Measurements from ENCODE around the gene TRIM39. TPM values are rescaled to one million over a fixed set of nuclear protein-coding genes. Genes with fewer than 3 reads are reported as not detected.

Gene TRIM39
- polyA plus RNA-seq, 1 of the 3 experiments (the other 2 are of a cell fraction) = 6.5 TPM

GRCh38 chr6:30341728-30342127, 15.0 kb downstream of the TRIM39 start:
- Histone ChIP-seq H3K4me1 (ENCODE audit: control insufficient read depth in 1 of 2, insufficient read depth in 2 of 2, low read depth in 1 of 2, low read length in 1 of 2) (peaks cover 3 to 11% of the 10 kb centered on the region in 2 experiments; a peak in 3 of 4 replicates), H3K9me2 (no peaks in the 10 kb centered on the region), H3K27me3 (ENCODE audit: insufficient read depth) (no peaks in the 10 kb centered on the region), H3F3A (replicated peaks; ENCODE audit: insufficient read depth) (no peaks in the 10 kb centered on the region), H3K9me3 (no peaks in the 10 kb centered on the region), H4K20me1 (ENCODE audit: insufficient read depth) (no peaks in the 10 kb centered on the region), H3K36me3 (replicated peaks in 1 of 2; ENCODE audit: control insufficient read depth in 1 of 2, insufficient read depth in 2 of 2, low read length in 1 of 2) (peaks cover 16 to 36% of the 10 kb centered on the region in 2 experiments), H3K4me2 (no peak overlapping the region), H3K9ac (no peak overlapping the region), H3K4me3 (ENCODE audit: low read depth in 2 of 2, low read length in 1 of 2) (no peak overlapping the region), H2AFZ (ENCODE audit: low read depth) (no peak overlapping the region), H3K27ac (ENCODE audit: low read depth in 2 of 2, low read length in 1 of 2) (no peak overlapping the region), H3K79me2 (ENCODE audit: insufficient read depth) (peaks cover 7% of the 10 kb centered on the region; the same call in 1 of the 2 replicates)
- no peak for DNase-seq
- CTCF ChIA-PET = no interaction called here
- TF ChIP-seq PBX3 (IDR thresholded peaks at IDR 0.05) (no peak), YY1 (IDR thresholded peaks at IDR 0.05; ENCODE audit: low read depth) (no peak), CHD2 (IDR thresholded peaks at IDR 0.05; ENCODE audit: low read length, partially characterized antibody) (no peak), FOXJ3 (CRISPR knock-in tag; IDR thresholded peaks at IDR 0.05) (no peak), NFIC (IDR thresholded peaks at IDR 0.05; ENCODE audit: borderline replicate concordance) (no peak), RXRA (IDR thresholded peaks at IDR 0.05; ENCODE audit: borderline replicate concordance, low read depth) (no peak), SIN3A (IDR thresholded peaks at IDR 0.05; ENCODE audit: borderline replicate concordance, low read depth, low read length) (no peak), GABPA (IDR thresholded peaks at IDR 0.05; ENCODE audit: low read depth) (no peak), MEF2A (IDR thresholded peaks at IDR 0.05; ENCODE audit: borderline replicate concordance, low read depth) (no peak), TEAD4 (IDR thresholded peaks at IDR 0.05; ENCODE audit: borderline replicate concordance, insufficient read depth) (no peak)
- TF ChIP-seq, protein P1, sequence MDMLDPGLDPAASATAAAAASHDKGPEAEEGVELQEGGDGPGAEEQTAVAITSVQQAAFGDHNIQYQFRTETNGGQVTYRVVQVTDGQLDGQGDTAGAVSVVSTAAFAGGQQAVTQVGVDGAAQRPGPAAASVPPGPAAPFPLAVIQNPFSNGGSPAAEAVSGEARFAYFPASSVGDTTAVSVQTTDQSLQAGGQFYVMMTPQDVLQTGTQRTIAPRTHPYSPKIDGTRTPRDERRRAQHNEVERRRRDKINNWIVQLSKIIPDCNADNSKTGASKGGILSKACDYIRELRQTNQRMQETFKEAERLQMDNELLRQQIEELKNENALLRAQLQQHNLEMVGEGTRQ (IDR thresholded peaks at IDR 0.05; ENCODE audit: borderline replicate concordance, low read depth, low read length) = no peak
- POLR2A ChIA-PET = no interaction called here
- 98% methylated on average over 13 of the region's 16 CpGs for WGBS (ENCODE audit: low lambda C conversion rate)

GRCh38 chr6:30344191-30344867, 17.6 kb downstream of the TRIM39 start:
- no peaks in the 10 kb centered on the region for H3F3A ChIP-seq (replicated peaks; ENCODE audit: insufficient read depth)
- WGBS (ENCODE audit: low lambda C conversion rate) = 52% methylated on average over 4 of the region's 4 CpGs
- H3K9ac ChIP-seq = no peak overlapping the region
- TF ChIP-seq, protein P1 (IDR thresholded peaks at IDR 0.05; ENCODE audit: borderline replicate concordance, low read depth, low read length) = no peak
- no peak for TF ChIP-seq FOXM1 (IDR thresholded peaks at IDR 0.05; ENCODE audit: low read depth)
- TF ChIP-seq NRF1 (IDR thresholded peaks at IDR 0.05; ENCODE audit: low read depth, low read length) = no peak
- TF ChIP-seq GATA2 (CRISPR knock-in tag; IDR thresholded peaks at IDR 0.05) = no peak
- TF ChIP-seq IRF3 (IDR thresholded peaks at IDR 0.05; ENCODE audit: low read depth, low read length) = no peak
- no peak for TF ChIP-seq ELF1 (IDR thresholded peaks at IDR 0.05)
- no peak for TF ChIP-seq NFIC (IDR thresholded peaks at IDR 0.05; ENCODE audit: borderline replicate concordance)
- TF ChIP-seq, protein P2, sequence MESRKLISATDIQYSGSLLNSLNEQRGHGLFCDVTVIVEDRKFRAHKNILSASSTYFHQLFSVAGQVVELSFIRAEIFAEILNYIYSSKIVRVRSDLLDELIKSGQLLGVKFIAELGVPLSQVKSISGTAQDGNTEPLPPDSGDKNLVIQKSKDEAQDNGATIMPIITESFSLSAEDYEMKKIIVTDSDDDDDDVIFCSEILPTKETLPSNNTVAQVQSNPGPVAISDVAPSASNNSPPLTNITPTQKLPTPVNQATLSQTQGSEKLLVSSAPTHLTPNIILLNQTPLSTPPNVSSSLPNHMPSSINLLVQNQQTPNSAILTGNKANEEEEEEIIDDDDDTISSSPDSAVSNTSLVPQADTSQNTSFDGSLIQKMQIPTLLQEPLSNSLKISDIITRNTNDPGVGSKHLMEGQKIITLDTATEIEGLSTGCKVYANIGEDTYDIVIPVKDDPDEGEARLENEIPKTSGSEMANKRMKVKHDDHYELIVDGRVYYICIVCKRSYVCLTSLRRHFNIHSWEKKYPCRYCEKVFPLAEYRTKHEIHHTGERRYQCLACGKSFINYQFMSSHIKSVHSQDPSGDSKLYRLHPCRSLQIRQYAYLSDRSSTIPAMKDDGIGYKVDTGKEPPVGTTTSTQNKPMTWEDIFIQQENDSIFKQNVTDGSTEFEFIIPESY (IDR thresholded peaks at IDR 0.05; ENCODE audit: borderline replicate concordance, low read depth) = no peak
- no peak for TF ChIP-seq PBX3 (IDR thresholded peaks at IDR 0.05)
- TF ChIP-seq RAD21 (IDR thresholded peaks at IDR 0.05; ENCODE audit: low read length) = no peak
- TF ChIP-seq GABPA (IDR thresholded peaks at IDR 0.05; ENCODE audit: low read depth) = no peak
- TF ChIP-seq FOXJ3 (CRISPR knock-in tag; IDR thresholded peaks at IDR 0.05) = no peak
- TF ChIP-seq RFX5 (IDR thresholded peaks at IDR 0.05; ENCODE audit: low read length) = no peak
- H3K9me3 ChIP-seq = no peaks in the 10 kb centered on the region
- peak overlapping the region; percentile 84 for H2AFZ ChIP-seq (ENCODE audit: low read depth)
- H3K79me2 ChIP-seq (ENCODE audit: insufficient read depth) = peaks cover 7% of the 10 kb centered on the region; the same call in 1 of the 2 replicates
- ChIA-PET CTCF (no interaction called here), POLR2A (interaction anchor here (0.6 kb wide), 1 partner anchor 132 kb away, joined by 3 read pairs; the partner anchor contains the start of gene TRIM26)
- no peaks in the 10 kb centered on the region for H4K20me1 ChIP-seq (ENCODE audit: insufficient read depth)
- H3K4me3 ChIP-seq (ENCODE audit: low read depth in 2 of 2, low read length in 1 of 2) = peak overlapping the region; percentile 90 to 91; a peak in 3 of 4 replicates
- no peaks in the 10 kb centered on the region for H3K27me3 ChIP-seq (ENCODE audit: insufficient read depth)
- peaks cover 3 to 11% of the 10 kb centered on the region in 2 experiments; a peak in 3 of 4 replicates for H3K4me1 ChIP-seq (ENCODE audit: control insufficient read depth in 1 of 2, insufficient read depth in 2 of 2, low read depth in 1 of 2, low read length in 1 of 2)
- peak overlapping the region in 1 of 2 experiments; percentile 55; a peak in 1 of 4 replicates for H3K27ac ChIP-seq (ENCODE audit: low read depth in 2 of 2, low read length in 1 of 2)
- peak overlapping the region; percentile 84 for H3K4me2 ChIP-seq
- DNase-seq = no peak
- no peaks in the 10 kb centered on the region for H3K9me2 ChIP-seq
- H3K36me3 ChIP-seq (replicated peaks in 1 of 2; ENCODE audit: control insufficient read depth in 1 of 2, insufficient read depth in 2 of 2, low read length in 1 of 2) = peaks cover 0 to 32% of the 10 kb centered on the region in 2 experiments

Data from SK-N-SH (cell line).